Occipital lobe (tissue), 2 donors: ENCODE results near the gene HDAC5. TPM values are rescaled to one million over a fixed set of nuclear protein-coding genes. Genes with fewer than 3 reads are reported as not detected.
"Not testable (repeated sequence)": the region's sequence is repeated elsewhere in the genome, so short reads cannot be mapped to it uniquely, and the experiment has no call there.

ENCODE experiments used
- DNase-seq: peaks from one replicate; lab custom pipeline; 2025; lab: John Stamatoyannopoulos, UW
- total RNA-seq: library from RNA; depleted of rRNA; stranded (reverse); fragments of >200 nt; gene quantifications from one replicate; pipeline ENCODE4 v1.2.3, GENCODE V29; 2014

Gene HDAC5
- total RNA-seq, 1 donor from 2014 or later, result 101 TPM

DNA sequence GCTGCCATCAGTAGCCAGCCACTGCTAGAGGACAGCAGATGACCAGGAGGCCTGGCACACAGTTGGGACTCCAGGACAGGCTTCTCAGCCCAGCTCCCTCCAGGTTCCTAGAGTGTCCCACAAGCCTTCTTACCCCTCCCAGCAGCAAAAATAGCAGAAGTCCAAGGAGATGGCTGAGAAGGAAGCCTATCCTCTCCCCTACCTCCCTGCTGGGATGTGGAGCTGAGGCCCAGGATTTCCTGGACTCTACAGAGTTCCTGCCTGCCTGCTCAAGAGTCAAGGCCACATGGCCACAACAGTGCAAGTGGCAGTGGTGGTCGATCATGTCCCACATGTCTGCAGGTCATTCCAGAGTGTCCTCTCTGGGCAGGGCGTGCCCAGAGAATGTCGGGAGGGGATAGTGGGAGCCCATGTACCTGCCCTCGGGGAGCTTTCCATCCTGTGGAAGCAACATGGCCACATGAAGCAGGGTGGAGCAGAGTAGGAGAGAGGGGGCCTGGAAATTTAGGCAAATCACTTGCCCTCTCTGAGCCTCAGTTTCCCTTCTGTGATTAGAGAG lies 10.6 kb upstream of the HDAC5 start:
- no peak for DNase-seq

DNA sequence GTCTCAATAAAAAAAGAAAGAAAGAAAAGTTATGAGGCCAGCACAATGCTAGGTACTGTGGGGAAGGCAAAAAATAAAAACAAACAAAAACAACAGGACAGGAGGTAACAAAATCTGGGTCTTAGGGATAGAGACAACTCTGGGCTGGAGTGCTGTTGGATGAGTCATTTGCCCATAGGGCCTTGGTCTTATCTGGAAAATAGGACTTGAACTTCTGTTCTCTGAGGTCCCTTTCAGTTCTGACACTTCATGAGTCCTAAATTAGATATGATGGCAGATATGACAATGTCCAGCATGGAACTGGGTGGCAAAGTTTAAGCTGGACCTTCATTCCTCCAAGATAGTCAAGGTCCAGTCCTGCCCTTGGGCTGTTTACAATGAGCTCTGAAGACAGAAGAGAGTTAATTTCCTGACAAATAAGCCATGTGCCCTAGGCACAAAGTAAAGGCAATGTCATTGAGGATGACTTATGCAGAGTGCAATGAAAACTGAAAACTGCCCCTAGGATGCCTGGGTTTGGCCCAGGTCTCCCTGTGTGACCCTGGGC lies 8.9 kb upstream of the HDAC5 start:
- no peak for DNase-seq

DNA sequence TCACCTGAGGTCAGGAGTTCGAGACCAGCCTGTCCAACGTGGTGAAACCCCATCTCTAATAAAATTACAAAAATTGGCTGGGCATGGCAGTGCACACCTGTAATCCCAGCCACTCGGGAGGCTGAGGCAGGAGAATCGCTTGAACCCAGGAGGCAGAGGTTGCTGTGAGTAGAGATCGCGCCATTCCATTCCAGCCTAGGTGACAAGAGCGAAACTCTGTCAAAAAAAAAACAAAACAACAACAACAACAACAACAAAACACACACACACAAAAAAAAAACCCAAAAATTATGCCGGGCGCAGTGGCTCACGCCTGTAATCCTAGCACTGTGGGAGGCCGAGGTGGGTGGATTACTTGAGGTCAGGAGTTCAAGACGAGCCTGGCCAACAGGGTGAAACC lies 7.9 kb upstream of the HDAC5 start:
- DNase-seq, result not testable (repeated sequence)

DNA sequence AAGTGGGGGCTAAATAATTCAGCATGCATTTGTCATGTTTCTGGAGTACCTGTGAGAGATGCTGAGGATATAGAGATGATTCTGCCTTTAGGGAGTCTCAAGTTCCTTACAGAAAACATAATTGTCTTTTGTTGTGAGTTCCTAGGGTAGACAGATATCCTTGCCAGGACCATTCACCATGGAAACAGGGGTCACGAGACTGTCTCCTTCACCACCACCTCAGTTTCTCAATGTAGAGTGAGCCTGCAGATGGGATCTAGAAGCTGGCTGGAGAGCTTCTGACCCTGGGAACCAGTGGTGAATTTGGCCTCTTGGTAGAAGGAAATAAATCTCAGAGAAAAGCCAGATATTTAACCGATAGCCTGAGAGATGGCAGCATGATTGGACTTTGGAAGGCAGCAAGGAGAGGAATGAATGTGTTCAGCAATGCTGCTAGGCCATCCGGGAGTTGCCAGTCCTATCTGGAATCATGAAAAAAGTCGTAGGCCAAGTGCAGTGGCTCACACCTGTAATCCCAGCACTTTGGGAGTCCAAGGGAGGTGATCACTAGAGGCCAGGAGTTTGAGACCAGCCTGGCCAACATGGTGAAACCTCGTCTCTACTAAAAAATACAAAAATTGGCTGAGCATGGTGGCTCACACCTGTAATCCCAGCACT lies 7.4 kb upstream of the HDAC5 start:
- DNase-seq, result no peak

DNA sequence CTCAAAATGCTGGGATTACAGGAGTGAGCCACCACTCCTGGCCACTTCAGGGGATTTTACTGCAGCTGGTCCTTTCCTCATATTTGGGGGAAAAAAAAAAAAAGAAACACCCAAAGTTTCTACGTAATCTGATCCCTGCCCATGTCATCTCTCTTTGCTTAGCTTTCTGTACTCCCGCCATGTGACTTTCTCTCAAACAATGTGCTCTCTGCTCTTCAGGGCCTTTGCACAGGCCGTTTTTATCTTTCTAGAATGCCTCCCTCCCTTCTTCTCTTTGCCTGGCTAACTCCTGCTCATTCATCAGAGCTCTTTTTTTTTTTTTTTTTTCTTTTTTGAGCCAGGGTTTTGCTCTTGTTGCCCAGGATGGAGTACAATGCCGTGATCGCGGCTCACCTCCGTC lies 4.9 kb upstream of the HDAC5 start:
- no peak for DNase-seq

DNA sequence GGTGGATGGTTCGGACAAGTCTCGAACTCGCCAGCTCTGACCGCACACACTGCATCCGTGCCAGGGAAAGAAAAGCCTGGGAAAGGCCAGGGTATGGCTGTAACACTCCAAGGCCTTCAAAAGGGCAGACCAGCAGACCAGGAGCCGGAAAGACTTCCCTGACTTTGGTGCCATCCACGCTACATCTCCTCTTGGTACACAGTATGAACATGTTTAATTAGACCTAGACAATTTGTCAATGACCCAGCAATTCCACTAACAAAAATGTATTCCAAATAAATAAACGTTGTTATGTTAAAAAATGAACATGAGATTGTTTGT lies 637 bp upstream of the HDAC5 start:
- no peak for DNase-seq

DNA sequence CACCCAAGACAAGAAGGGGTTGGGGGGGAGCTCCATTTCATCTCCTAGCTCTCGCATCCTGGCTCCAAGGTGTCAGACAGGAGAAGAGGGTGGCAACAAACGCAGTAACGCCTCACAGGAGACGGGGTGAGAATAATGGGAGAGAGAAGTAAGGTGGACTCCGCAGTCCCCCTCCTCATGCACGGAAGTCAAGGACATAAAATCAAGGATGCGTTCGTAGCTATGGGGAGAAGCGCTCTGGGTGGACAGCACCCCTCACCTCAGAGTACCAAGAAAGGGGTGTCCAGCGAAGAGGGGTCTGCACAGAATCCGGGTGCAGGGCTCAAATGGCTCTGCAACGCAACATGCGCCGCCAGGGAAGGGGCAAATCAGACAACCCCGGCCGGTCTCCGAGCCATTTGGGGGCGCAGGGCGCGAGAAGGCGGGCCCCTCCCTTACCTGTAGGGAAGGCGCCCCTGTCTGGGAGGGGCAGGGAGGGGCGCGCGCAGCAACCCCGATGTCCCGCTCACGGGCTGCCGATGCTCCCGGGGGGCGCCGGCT lies 555 bp downstream of the HDAC5 start:
- no peak for DNase-seq

DNA sequence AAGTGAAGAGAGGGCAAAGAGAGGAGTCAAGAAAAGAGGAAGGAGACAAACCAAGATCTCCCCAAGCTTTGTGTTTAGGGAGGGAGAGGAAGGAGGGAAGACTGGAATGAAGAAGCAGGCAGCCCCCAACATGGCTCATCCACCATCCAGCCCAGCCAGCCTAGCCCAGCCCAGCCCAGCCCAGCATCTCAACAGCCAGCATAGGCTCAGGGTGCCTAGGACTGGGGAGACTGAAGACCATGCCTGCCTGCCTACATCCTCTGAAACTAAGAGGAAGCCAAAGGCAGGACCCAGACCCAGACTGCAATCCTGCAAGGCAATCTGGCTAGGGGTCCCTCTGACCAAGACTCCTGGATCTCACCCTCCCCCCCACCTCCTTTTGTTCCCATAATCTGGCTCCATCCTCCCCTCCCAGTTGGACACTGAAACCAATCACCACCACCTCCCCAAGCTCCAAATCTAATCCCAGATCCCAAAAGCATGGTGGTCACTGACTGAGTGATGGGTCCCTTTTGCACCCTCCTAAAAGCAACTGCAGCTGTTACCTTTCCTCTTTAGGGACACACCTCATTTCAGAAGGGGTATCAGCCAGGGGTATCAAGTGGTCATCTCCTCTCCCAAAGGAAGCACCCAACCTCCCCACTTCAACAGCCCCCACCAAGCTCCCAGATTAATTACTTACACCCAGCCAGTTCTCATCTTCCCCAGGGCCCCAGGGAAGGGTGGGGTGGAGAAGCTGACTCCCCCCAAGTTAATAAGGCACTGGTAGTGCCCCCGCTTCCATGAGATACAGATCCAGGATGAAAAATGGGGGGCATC lies 1.2 kb downstream of the HDAC5 start:
- DNase-seq, result no peak

DNA sequence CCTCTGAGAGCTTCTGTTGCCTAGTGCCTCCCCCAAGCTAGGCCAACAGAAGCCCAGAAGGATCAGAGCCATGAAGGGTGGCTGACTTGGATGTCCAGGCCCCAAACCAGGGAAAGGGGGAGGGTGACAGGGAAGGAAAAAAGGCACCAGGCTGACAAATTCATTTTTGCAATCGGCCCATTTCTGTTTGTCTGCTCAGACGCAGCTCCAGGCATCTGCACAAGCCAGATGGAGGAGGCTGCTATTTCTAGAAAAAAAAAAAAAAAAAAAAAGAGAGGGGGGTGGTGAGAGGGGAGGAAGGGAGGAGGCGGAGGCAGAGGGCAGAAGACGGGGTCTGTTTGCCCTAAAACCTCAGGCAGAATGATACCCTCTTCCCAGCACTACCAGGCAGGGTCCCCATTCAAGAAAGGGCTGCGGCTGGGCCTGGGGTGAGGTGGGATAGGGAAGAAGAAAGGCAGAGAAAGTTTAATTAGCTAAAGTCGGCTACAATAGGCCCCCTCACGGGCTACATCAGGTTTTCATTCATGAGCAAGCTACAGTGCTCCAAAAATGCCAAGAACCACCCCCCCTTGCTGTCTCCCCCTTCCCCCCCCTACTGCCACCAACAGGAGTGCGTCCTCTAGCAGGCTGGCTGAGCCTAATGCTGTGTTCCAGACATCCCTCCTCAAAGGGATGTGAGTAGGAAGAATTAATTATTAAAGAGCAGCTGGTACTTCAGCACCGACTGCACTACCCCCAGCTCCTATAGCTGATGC lies 2.4 kb downstream of the HDAC5 start:
- no peak for DNase-seq

DNA sequence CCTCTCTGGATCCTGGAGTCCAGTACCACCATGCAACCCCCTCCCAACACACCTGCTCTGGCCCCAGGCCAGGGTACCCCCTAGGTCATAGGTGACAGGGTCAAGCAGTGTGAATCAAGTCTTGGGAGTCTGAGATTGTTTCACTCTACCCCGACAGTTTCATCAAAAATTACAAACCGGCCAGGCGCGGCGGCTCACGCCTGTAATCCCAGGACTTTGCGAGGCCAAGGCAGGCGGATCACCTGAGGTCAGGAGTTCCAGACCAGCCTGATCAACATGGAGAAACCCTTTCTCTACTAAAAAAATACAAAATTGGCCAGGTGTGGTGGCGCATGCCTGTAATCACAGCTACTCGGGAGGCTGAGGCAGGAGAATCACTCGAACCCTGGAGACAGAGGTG lies 3.2 kb downstream of the HDAC5 start:
- not testable (repeated sequence) for DNase-seq

DNA sequence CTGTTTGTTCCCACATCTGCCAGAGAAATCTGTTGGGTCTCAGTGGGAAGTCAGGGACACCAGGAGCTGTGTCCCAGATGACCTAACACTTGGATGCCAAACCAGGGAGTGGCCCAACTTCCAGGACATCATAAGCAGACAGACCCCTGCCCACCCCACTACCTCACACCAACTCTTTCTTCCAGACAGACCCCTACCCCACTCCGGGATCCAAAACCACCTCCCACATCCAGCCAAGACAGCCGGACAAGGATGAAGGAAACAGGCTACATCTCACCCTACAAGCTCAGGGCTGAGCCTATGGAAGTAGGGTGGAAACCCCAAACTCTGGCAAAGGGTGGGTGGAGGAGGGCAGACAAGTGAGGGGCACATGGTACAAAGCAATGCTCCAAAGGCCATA lies 3.6 kb downstream of the HDAC5 start:
- no peak for DNase-seq

DNA sequence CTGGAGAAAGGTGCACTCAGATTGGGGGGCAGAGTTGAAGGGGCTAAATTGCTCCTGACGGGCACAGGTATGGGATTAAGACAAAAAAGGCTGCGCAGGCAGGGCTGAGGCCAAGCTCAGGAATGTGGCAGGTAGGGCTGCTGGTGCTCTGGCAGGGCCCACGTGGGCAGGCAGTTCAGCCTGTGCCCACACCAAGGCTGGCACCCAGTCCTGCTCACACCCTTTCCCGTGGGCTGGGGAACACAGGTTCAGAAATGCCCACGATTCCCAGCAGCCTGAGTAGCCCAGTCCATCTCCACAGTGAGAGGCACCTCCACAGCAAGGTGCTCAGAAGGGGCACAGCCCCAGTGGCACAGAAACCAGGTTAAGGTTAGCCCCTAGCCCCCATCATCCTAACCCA lies 4.4 kb downstream of the HDAC5 start:
- DNase-seq, result no peak

DNA sequence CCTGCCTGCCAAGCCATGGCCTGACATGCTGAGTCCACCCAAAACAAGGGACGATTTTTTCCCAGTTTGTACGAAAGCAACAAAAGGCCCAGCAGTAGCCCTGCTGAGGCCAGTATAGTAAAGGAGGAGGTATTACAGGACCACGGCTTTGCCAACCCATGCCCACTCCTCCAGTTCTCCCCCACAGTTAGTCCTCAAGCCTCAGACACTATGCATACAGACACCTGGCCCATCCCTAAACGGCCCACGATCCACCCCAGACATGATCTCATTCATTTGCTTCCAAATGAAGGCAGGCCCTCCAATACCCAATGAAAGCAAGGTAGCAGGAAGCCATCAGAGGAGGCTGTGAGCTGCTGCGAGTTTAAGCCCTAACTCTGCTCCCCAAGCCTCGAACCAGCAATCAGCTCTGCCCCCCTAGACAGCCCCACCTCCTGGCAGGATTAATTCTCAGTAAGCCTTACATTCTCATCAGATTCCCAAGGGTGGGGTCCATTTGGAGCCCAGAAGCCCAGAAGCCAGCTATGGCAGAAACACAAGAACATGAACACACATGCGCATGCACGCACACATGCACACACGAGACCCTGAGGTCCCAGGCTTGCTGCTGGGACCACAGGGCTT lies 4.9 kb downstream of the HDAC5 start:
- no peak for DNase-seq

DNA sequence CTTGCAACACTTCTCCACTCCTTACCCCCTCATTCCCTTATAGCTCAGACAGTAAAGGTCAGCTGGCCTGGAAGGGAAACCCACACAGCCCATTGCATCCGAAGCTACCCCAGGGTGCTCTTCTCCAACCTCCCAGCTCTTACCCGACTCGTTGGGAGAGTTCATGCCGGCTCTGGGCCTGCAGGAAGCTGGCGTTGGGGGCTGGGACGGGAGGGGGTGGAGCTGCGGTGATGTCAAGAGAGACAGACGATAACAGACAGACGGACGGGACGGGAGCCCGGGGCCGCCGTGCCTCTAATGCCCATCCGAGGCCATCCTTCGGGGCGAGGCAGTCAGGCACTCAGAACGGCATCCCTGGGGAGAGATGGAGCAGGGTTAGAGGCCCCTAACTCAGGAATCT lies 6.1 kb downstream of the HDAC5 start:
- no peak for DNase-seq

DNA sequence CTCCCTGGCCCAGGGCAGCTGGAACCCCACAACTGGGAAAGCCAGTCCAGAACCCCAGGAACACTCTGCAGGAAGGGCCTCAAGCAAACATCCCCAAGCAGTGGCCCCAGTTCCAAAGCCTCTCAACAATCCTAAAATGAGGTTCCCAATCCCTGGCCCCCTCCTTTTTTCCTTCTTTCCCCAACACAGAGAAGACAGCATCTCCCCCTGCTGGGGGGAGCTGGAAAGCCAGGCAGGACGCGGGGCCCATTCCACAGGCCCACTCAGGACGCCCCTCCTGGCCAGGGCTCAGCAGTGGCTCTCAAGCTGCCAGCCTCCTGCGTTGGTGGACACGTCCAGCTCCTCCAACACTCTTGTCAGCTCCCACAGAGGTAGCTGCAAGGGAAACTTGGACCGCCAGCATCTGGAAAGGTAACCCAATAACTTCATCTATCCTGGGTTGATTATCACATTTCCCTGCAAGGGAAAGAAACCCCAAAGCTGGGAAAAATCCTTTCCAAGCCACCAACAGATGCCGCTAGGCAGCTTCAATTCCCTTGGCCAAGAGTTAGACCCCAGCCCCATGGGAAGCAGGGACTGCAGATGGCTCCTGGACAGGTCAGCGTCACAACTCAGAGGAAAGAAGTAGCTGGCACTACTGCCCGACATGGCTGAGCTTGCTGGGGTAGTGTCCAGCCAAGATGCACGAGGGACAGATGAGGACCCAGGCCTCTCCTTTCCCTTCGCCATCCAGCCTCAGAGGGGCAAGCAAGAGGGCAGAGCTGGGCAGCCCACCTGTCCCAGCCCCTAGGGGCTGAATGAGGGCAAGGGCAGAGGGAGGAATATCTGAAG lies 7.6 kb downstream of the HDAC5 start:
- no peak for DNase-seq

DNA sequence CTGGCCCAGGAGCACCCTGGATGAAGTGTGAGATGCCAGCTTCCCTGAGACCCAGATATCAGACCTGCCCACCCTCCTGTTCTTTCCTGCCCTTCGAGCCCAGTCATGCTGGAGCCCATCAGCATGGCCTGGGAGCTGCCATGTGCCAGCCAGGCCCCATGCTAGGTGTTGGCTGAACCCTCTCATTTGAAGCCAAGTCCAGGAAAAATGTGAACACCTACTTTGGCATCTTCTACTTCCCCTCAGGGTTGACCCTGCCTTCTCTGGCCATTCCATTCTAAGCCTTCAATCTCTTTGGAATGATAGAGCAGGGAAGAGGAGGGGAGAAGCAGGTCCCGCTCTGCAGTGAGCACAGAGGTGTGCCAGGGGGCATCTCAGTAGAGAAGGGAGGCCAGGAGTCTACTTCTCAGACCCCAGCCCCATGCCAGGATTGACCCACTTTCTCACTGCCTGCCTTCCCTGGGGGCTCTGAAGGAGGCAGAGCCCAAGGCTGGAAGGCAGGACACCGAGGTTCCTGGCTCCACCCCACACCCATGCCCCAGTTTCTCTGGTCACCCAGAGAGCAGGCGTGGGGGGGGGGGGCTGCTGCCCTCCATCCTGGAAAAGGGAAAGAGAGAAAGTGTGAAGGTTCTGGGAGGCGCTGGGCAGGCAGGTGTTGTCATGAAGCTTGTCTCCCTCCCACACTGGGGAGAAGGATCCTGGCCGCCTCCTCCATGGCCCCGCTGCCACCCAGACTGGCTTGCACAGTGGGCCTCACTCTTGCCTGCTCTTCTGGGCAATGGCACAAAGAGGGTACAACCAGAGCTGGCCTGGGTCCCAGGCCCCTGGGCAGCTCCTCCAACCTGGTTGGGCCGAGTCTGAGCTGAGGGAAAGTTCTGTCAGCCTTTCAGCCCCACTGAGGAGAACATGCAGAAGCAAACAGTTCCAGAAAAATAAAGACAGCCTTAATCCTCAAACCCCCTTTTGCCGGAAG lies 9.3 kb downstream of the HDAC5 start:
- DNase-seq, result no peak

DNA sequence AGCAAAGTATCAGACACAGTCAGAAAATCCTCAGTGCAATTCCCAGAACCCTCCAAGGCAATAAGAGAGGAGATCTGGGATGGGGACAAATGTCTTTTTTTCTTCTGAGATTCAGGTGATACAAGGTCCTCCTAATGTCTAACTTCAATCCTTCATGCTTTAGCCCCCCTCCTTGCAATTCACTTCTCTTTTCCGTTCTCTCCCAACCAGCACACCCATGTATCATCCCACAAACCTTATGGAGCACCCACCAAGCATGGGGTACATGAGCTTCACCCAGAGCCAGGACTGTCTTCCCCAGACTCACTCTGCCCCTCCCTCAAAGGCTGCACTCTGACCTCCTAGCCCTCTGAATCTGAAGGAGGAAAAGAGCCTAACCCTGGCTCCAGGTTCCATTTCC lies 10.1 kb downstream of the HDAC5 start:
- no peak for DNase-seq

DNA sequence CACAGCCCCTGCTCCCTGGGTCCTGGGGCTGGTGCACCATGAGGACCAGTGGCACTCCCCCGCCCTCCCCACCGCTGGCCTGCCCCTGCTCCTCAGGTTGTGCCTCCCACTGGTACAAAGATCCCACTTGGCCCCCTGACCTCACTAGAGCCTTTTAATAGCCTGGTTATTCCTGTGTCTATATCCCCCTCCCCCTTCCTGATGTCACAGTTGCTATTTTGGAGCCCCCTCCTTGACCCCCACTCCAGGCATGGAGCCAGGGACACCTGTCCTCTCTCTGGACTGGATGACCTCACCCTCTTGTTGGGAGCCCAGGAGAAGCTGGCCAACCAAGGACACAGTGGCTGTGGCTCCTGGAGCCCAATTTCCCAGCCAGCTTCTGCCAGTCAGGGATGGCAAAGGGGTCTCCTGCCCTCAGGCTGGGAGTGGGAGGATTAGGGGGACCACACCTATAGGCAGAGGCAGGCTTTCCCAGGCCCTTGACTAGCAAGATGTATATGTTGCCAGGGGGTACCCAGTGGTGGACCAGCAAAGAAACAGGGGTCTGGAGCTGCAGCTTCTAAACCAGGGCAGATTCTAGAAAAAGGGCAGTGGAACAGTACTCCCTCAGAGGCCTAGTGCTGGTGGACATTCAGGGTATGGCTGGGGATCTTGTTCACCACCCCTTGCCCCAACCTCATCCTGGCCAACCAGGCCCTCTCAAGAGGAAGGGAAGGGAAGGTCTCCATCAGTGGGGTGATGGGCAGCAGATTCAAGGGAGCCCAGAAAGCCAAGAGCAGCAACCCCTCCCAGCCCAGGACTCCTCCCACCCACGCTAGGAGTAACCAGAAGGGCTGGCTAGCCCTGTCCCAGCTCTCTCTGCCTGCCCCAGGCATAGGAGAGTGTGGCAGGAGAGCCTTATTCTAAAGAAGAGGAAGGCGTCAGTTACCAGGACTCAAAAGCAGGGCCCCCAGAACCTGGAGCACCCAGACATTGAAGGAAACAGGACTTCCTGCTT lies 10.9 kb downstream of the HDAC5 start:
- DNase-seq, result no peak
